GM19351 (cell line): ENCODE data around the gene FAHD2A.
"Not testable (repeated sequence)": the region's sequence is repeated elsewhere in the genome, so short reads cannot be mapped to it uniquely, and the experiment has no call there.

ENCODE experiments used
- ATAC-seq: cut with Tn5 transposase; IDR thresholded peaks from one replicate; pipeline ENCODE4 v1.9.1; 2021; ENCODE audit warnings: mild to moderate bottlenecking, moderate library complexity; ENCODE audit not compliant: unreplicated experiment

Gene FAHD2A

DNA sequence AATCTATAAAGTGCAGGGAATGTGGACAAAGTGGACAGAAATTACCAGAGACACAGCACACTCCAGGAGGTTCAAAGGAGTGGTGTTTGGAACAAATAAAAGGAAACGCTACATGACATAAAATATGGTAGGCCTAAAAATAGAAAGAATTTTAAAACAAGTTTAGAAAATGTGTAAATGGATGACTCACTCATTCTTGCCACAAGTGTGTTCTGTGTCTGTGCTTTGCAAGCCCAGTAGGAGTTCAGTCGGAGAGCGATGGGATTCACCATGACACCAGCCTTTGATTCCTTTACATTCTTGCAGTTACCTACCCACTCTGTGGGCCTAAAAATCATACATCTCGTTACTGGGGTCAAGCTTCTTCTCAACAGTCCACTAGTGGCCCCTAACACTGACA lies 30.9 kb downstream of the FAHD2A start:
- ATAC-seq, result not testable (repeated sequence)

DNA sequence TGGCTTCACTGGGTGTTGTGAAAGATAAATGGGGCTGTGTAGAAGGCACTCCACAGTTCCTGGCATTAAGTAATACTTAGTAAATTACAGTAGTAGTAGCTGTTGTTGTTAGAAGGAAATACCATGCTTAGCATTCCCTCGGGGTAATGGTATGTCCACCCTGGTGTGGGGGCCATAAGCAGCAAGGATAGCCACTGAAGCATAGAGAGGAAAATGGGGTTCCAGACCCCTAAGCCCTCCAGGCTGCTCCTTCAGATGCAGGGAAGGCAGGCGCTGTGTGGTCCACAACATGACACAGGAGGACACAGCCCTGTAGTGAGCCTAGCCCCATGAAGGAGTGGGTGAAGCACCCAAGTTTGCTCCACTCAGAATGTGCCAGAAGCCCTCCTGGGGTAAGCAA lies 31.5 kb downstream of the FAHD2A start:
- not testable (repeated sequence) for ATAC-seq

DNA sequence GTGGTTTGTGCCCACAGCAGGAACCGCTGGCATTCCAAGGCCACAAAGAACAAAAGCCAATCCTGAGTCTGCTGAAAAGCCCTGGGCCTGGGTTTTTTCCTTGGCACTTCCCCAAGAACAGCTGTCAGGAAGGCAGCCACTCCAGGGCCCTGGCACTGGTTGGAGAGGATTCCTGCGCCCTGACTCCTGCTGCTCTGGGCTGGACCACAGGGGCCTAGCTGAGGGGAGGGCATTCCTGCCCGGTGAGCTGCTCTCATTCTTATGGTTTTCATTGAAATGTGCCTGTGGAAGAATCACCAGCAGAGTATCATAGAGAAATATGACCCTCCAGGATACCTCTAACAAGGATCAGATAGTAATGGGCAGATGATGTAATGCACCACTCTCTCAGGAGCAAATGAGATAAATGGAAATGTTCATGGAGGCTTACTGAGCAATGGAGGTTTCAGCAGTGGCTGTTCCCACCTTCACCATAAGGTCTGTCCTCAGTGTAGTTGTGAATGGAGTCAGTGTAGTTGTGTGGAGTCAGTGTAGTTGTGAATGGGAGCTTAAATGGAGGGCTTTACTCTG lies 32.1 kb downstream of the FAHD2A start:
- not testable (repeated sequence) for ATAC-seq

DNA sequence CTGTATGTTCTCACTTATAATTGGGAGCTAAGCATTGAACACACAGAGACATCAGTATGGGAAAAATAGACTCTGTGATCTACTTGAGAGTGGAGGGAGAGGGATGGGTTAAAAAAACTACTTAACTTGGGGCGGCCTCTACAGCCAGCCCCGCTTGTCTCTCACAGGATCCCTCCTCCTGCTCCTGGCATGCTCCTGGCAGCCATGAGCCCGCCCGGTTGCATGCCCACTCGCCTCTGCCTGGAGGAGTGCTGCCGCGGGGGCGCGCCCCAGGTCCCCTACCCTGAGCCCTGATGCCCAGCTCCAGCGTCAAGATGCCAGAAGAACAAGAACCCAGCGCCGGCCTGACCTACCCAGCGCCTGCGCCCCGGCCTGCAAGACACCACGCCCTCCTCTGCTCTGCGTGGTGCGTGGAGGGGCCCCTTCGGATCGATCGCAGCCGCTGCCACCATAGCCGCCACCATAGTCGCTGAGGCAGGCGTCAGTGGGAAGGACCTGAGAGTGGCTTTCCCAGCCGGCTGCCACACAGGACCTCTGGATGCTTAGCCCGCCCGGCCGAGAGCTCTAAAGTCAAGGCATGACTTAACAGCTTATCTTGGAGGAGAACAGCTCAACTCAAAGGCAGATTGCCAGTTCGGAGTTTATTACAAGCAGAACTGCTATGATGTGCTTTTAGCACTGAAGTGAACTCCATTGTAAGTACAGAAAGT lies 32.8 kb downstream of the FAHD2A start:
- ATAC-seq, result not testable (repeated sequence)

DNA sequence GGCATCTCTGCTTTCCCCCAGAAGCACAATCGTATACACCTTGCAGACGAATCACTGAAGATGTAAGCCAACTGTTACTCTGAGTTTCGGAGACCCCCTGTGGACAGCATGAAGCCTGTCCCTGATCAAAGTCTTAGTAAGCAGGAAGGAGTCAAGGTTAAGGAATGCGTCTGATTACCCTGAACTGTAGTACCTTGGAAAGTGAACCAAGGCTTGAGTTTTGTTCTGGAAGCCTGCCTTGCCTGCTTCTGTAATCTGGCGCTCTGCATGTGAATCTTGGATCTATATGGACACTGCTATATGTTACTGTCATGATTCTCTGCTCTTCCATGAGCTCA lies 33.3 kb downstream of the FAHD2A start:
- not testable (repeated sequence) for ATAC-seq

DNA sequence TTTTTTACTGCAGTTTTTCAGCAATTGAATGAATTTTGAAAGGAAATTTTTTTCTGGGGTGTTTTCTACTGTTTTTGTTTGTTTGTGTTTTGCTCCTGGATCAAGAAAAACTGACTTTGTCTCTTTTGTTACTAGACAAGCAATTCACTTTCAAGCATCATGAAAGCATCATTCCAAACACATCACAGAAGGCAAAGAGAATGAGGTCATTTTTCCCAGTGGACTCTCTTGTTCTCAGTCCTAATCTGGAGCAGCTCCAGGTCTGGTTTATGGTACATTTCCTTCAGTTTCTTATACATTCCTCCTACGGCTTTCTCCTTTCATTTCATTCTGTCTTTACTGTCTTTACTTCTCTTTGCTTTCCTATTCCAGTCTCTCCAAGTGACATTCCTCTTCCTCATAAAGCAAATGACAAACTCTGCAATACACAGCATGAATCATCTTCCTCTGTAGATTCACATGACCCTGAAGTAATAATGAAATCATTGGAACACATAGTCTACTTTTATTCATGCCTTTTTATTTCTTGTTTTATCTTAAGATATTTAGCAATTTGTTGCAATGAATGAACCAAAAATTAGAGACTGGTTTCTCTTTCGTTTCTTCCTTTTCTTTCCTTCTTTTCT lies 40.1 kb downstream of the FAHD2A start:
- not testable (repeated sequence) for ATAC-seq

DNA sequence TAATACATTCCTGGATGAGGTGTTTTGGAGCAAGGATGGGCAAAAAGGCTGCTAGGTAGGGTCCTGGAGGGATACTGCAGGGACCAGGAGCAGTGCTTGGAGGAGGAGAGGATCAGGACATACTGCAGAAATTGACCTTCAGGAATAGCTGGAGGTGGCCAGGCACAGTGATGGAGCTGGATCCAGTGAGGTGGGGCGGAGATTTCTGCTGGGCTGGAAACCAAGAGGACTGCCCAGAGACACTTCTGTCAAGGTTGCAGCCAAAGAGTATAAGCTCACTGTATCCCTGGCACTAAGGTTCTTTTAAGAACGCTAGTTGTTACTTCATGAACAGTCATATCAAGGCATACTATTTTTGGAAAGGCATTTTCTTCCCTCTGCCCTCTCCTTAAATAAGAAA lies 42.8 kb downstream of the FAHD2A start:
- ATAC-seq, result not testable (repeated sequence)

DNA sequence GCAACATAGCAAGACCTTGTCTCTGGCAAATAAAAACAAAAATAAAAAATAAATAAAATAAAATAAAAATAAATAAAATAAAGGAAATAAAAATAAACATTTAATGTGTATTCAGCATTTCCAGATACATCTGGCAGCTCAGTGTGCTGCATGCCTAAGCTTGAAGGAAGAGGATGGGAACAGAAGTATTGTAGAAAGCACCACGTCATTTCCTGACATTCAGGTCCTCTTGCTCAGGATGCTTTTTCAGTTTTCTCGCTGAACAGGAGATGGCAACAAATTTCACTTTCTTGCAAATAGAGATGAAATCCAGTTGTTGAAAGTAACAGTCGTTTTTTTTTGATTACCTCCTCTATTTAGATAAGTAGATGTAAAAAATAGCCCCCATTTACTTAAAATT lies 60.8 kb downstream of the FAHD2A start:
- ATAC-seq, result not testable (repeated sequence)
